HepG2 (cell line): Measurements from ENCODE around the gene PNPLA2. TPM values are rescaled to one million over a fixed set of nuclear protein-coding genes. Genes with fewer than 3 reads are reported as not detected.

Experiments used
- ARID2 ChIP-seq: sonication (generic); formaldehyde crosslinking; IDR thresholded peaks from 2 replicates; pipeline ENCODE4 v1.8.1; 2022; ENCODE audit warnings: mild to moderate bottlenecking, missing genetic modification reagents, borderline replicate concordance
- EP300 ChIP-seq, 3 experiments: sonication (generic) in 1 of 3; formaldehyde crosslinking in 1 of 3; IDR thresholded peaks; 2 replicates each; pipeline versions ENCODE4 v1.5.1 to v1.6.1; 2011 to 2020; ENCODE audit warnings: low read depth in 2 of 3, low read length in 2 of 3, borderline replicate concordance in 1 of 3, improper control_type of control experiment in 1 of 3, mild to moderate bottlenecking in 1 of 3, missing genetic modification reagents in 1 of 3, moderate library complexity in 1 of 3
- FOXO1 ChIP-seq: sonication (generic); formaldehyde crosslinking; IDR thresholded peaks from 2 replicates; pipeline ENCODE4 v1.4.0; 2020; ENCODE audit warnings: missing genetic modification reagents
- GRHL1 ChIP-seq: sonication (generic); formaldehyde crosslinking; conservative IDR thresholded peaks from 2 replicates; pipeline ENCODE4 v1.8.0; 2022; ENCODE audit warnings: missing genetic modification reagents
- KLF16 ChIP-seq, 2 experiments: sonication (generic) in 1 of 2; formaldehyde crosslinking in 1 of 2; IDR thresholded peaks; 2 replicates each; pipeline versions ENCODE4 v1.6.1 to v1.8.0; 2016 to 2023; ENCODE audit warnings: missing genetic modification reagents in 2 of 2, missing compliant biosample characterization in 1 of 2
- KMT2B ChIP-seq: IDR thresholded peaks from 2 replicates; pipeline ENCODE4 v1.6.1; 2016; ENCODE audit warnings: missing genetic modification reagents, missing compliant biosample characterization
- MTA1 ChIP-seq: sonication (generic); formaldehyde crosslinking; IDR thresholded peaks from 2 replicates; pipeline ENCODE4 v1.4.0; 2020; ENCODE audit warnings: missing genetic modification reagents, mild to moderate bottlenecking, borderline replicate concordance
- MTERF4 ChIP-seq: sonication (generic); formaldehyde crosslinking; IDR thresholded peaks from 2 replicates; pipeline ENCODE4 v1.8.0; 2023; ENCODE audit warnings: mild to moderate bottlenecking, missing genetic modification reagents
- SNAPC4 ChIP-seq: sonication (generic); formaldehyde crosslinking; IDR thresholded peaks from 2 replicates; pipeline ENCODE4 v1.4.0; 2020; ENCODE audit warnings: mild to moderate bottlenecking, missing genetic modification reagents
- ZBTB14 ChIP-seq: sonication (generic); formaldehyde crosslinking; IDR thresholded peaks from 2 replicates; pipeline ENCODE4 v1.4.0; 2020; ENCODE audit warnings: missing genetic modification reagents
- ZBTB7A ChIP-seq: sonication (generic); formaldehyde crosslinking; IDR thresholded peaks from 2 replicates; pipeline ENCODE4 v1.8.0; 2022; ENCODE audit warnings: mild to moderate bottlenecking, missing genetic modification reagents
- ZNF552 ChIP-seq: sonication (generic); formaldehyde crosslinking; IDR thresholded peaks from 2 replicates; pipeline ENCODE4 v1.9.0; 2022; ENCODE audit warnings: missing genetic modification reagents, mild to moderate bottlenecking, borderline replicate concordance
- ZNF703 ChIP-seq: sonication (generic); formaldehyde crosslinking; IDR thresholded peaks from 2 replicates; pipeline ENCODE4 v1.5.1; 2020; ENCODE audit warnings: missing genetic modification reagents, mild to moderate bottlenecking, moderate library complexity, borderline replicate concordance
- ZNF761 ChIP-seq: sonication (generic); formaldehyde crosslinking; conservative IDR thresholded peaks from 2 replicates; pipeline ENCODE4 v1.4.0; 2020; ENCODE audit warnings: mild to moderate bottlenecking, missing genetic modification reagents
- ZSCAN30 ChIP-seq: sonication (generic); formaldehyde crosslinking; IDR thresholded peaks from 2 replicates; pipeline ENCODE4 v1.5.0; 2020; ENCODE audit warnings: mild to moderate bottlenecking, missing genetic modification reagents
- polyA plus RNA-seq, 8 experiments: library from polyadenylated mRNA; depleted of rRNA in 3 of 8; stranded (reverse) in 7 of 8; unstranded in 1 of 8; fragments of >200 nt; fragmentation: Illumina TruSeq in 4 of 8; extraction: Trizol in 4 of 8; gene quantifications; 2 replicates each; pipeline versions ENCODE4 v1.2.1 to v1.2.3, GENCODE V29; 2011 to 2016; ENCODE audit warnings: low read depth in 4 of 8, missing spikeins in 1 of 8, mixed read lengths in 1 of 8; ENCODE audit not compliant: insufficient read depth in 1 of 8
- total RNA-seq, 5 experiments: library from RNA; depleted of rRNA; stranded (reverse); fragments of >200 nt; fragmentation: Illumina TruSeq; extraction: Trizol; gene quantifications; 2 replicates each; pipeline ENCODE4 v1.2.3, GENCODE V29; 2016; ENCODE audit warnings: low read depth in 1 of 5
- TF ChIP-seq, protein P1 (sequence below): sonication (generic); formaldehyde crosslinking; IDR thresholded peaks from 2 replicates; pipeline ENCODE4 v1.8.0; 2022; ENCODE audit warnings: mild to moderate bottlenecking, missing genetic modification reagents; ENCODE audit not compliant: insufficient replicate concordance

The PNPLA2 gene
- total and polyA plus RNA-seq, 2 of the 13 experiments (the other 11 are each of a cell fraction or from before 2014, with no cell fraction given), result 10.5 to 43.2 TPM

- TF ChIP-seq ZNF703 (CRISPR knock-in tag) (no peak), ZSCAN30 (CRISPR knock-in tag) (no peak), MTERF4 (peak; percentile 92; the same call in 1 of the 2 replicates), KLF16 (CRISPR knock-in tag; IDR thresholded peaks at IDR 0.05) (peak in 1 of 2 experiments; percentile 91; a peak in 2 of 4 replicates), SNAPC4 (CRISPR knock-in tag) (peak; percentile 91), ZBTB14 (peak; percentile 74), ZNF761 (CRISPR knock-in tag) (peak; percentile 76), EP300 (IDR thresholded peaks at IDR 0.05; ENCODE audit: low read depth in 2 of 2, low read length in 2 of 2) (peak in 1 of 2 experiments; percentile 7; a peak in 1 of 4 replicates), EP300 (CRISPR knock-in tag; IDR thresholded peaks at IDR 0.05; ENCODE audit: borderline replicate concordance) (no peak; the same call in 1 of the 2 replicates), MTA1 (CRISPR knock-in tag) (0 out of 2 replicates have a peak, but pooled peaks have one; percentile 65), ARID2 (peak; percentile 55; the same call in 1 of the 2 replicates), KMT2B (peak; percentile 77), FOXO1 (CRISPR knock-in tag) (peak; percentile 37; the same call in 1 of the 2 replicates), ZNF552 (CRISPR knock-in tag) (peak; percentile 78), ZBTB7A (CRISPR knock-in tag) (peak; percentile 48; the same call in 1 of the 2 replicates), GRHL1 (CRISPR knock-in tag) (no peak)
- TF ChIP-seq, protein P1, sequence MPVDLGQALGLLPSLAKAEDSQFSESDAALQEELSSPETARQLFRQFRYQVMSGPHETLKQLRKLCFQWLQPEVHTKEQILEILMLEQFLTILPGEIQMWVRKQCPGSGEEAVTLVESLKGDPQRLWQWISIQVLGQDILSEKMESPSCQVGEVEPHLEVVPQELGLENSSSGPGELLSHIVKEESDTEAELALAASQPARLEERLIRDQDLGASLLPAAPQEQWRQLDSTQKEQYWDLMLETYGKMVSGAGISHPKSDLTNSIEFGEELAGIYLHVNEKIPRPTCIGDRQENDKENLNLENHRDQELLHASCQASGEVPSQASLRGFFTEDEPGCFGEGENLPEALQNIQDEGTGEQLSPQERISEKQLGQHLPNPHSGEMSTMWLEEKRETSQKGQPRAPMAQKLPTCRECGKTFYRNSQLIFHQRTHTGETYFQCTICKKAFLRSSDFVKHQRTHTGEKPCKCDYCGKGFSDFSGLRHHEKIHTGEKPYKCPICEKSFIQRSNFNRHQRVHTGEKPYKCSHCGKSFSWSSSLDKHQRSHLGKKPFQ (CRISPR knock-in tag), result peak; percentile 91
Observed at GRCh38 chr11:809287-810039, 9.3 kb upstream of the PNPLA2 start, which contains the start of gene RPLP2 (continued).
